Suprapubic skin (tissue), 4 donors: ENCODE data around the gene DAND5. TPM values are rescaled to one million over a fixed set of nuclear protein-coding genes. Genes with fewer than 3 reads are reported as not detected.

Experiments used
- DNase-seq, 2 donors: peaks; one replicate each; pipeline ENCODE4 v3.0.0-alpha.2; 2019; ENCODE audit warnings: low spot score in 2 of 2
- H3K27ac ChIP-seq: fragments of 200-600 bp; sonication (generic); one replicate; pipeline ENCODE4 v1.5.1; 2019
- H3K27me3 ChIP-seq: fragments of 200-600 bp; sonication (generic); one replicate; pipeline ENCODE4 v1.5.1; 2019
- H3K36me3 ChIP-seq: fragments of 200-600 bp; sonication (generic); one replicate; pipeline ENCODE4 v1.5.1; 2019
- H3K4me1 ChIP-seq: fragments of 200-600 bp; sonication (generic); one replicate; pipeline ENCODE4 v1.5.1; 2019
- H3K4me3 ChIP-seq: fragments of 200-600 bp; sonication (generic); one replicate; pipeline ENCODE4 v1.5.1; 2019; ENCODE audit warnings: mild to moderate bottlenecking
- H3K9me3 ChIP-seq: fragments of 200-600 bp; sonication (generic); one replicate; pipeline ENCODE4 v1.5.1; 2019
- CTCF ChIP-seq, 2 donors: fragments of 200-600 bp in 1 of 2; fragments of 450-650 bp in 1 of 2; sonication (generic) in 1 of 2; IDR thresholded peaks; one replicate each; pipeline ENCODE4 v1.5.1; 2016 to 2019; ENCODE audit warnings: antibody characterized with exemption in 2 of 2, mild to moderate bottlenecking in 1 of 2, moderate library complexity in 1 of 2
- EP300 ChIP-seq: sonication (generic); formaldehyde crosslinking; IDR thresholded peaks from one replicate; pipeline ENCODE4 v1.6.1; 2017; ENCODE audit warnings: antibody characterized with exemption
- POLR2A ChIP-seq, 2 donors: fragments of 450-650 bp; IDR thresholded peaks; one replicate each; pipeline ENCODE4 v1.6.1; 2017; ENCODE audit warnings: antibody characterized with exemption in 2 of 2, mild to moderate bottlenecking in 2 of 2, moderate library complexity in 2 of 2
- POLR2AphosphoS5 ChIP-seq, 3 donors: sonication (generic); formaldehyde crosslinking; IDR thresholded peaks; one replicate each; pipeline ENCODE4 v1.6.1; 2017; ENCODE audit warnings: antibody characterized with exemption in 3 of 3
- WGBS: methylation state at CpG from one replicate; pipeline ENCODE4 v1.1.5; 2018; 5-methylcytosine and 5-hydroxymethylcytosine counted together
- total RNA-seq, 4 donors: library from RNA; depleted of rRNA; stranded (reverse); fragments of >200 nt; gene quantifications; one replicate each; pipeline ENCODE4 v1.1.0, GENCODE V29; 2016

DAND5 gene
- total RNA-seq, 4 donors from 2014 or later = not detected

DNA sequence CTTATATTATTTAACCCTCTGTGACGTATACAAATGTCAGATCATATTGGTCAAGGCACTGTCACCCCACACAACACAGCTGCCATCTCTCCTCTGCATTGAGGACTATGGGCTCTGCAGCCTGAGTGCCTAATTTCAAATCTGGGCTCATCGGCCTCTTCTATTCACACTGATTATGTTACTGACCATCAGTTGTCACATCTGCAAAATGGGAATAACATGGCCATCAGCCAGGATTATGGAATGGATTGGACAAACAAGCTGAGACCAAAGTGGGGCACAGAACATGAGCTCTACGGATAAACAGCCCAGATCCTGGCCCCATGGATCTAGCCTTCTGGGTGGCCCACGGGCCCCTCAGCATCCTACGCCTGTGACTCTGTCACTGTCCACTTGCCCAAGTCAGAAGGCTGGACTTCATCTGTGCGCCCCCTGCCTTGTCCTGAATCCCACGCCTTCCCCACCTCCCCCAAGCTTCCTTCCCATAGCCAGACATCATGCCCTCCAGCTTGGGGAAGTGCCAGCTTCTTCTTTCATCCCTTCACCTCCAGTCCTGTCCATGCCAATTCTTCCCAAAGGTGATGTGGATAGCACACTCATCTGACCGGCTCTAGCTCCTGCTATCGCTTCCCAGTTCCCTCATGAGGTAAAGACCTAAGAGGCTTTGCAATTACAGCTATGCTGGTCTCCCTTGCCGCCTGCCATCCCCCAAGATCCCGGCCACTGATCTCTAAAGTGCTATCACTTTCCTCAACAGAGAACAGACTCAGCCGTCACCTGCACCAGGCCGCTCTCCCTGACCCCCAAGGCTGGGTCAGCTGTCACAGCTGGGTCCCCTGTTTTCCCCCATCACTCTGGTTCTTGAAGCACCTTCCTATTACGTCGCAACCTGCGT is 36.7 kb upstream of the DAND5 start:
- no peaks in the 10 kb centered on the region for H3K27me3 ChIP-seq
- H3K27ac ChIP-seq = peak overlapping the region; percentile 77
- H3K36me3 ChIP-seq = peaks cover 30% of the 10 kb centered on the region
- DNase-seq = no peak
- WGBS = 31% methylated on average over 15 of the region's 16 CpGs
- no peak for TF ChIP-seq CTCF (IDR thresholded peaks at IDR 0.05)
- TF ChIP-seq EP300 = no peak
- no peak for TF ChIP-seq POLR2A (IDR thresholded peaks at IDR 0.05)
- no peak for TF ChIP-seq POLR2AphosphoS5 (IDR thresholded peaks at IDR 0.05)
- H3K9me3 ChIP-seq = no peaks in the 10 kb centered on the region
- H3K4me3 ChIP-seq = peak overlapping the region; percentile 84
- H3K4me1 ChIP-seq = peaks cover 25% of the 10 kb centered on the region

DNA sequence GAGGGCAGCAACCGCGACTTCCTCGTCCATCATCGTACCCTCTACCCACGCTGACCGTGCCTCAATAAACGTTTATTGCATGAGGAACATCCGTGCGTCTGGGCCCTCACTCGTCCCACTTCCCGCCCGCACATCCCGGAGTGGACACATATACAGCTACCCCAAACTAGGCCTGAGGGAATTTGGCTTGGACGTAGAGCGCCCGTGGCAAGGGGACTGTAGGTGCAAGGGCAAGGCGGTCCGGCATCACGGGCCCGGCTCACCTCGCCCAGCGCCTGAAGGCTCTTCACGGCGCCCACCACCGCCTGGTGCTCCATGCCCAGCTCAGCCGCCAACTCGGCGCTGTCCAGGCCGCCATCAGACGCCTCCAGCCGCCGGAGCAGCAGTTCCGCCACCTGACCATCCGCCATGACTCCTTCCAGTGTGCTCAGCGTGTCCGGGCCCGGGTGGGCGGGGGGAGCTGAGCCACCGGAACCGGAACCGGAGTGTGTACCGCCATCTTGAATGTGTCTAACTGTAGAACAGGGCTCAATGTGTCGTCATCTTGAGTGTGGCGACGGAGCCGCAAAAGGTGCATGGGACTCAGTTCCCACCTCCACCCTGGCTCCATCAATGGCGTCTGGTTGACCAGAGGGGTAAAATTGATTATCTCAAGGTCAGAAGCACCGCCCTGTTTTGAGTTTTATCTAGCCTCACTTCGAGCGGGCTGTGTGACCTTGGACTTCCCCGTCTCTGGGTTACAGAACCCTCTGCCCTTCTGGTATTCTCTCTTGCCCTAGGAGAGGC is 35.9 kb upstream of the DAND5 start, which contains the start of gene FARSA:
FARSA (minus strand) TSS at position 425 of the 786 bp plus-strand sequence; CDS start at position 410, 15 bp downstream.
- peak; percentile 96 to 97 for DNase-seq
- peaks cover 22% of the 10 kb centered on the region for H3K36me3 ChIP-seq
- peak; percentile 10 to 99 (median 89) for TF ChIP-seq POLR2AphosphoS5 (IDR thresholded peaks at IDR 0.05)
- TF ChIP-seq CTCF (IDR thresholded peaks at IDR 0.05) = no peak
- TF ChIP-seq POLR2A (IDR thresholded peaks at IDR 0.05) = no peak
- no peak for TF ChIP-seq EP300
- peak within 1 kb of the TSS; percentile 77 for H3K27ac ChIP-seq
- peak within 1 kb of the TSS; percentile 84 for H3K4me3 ChIP-seq
- WGBS = 6% methylated on average over 24 of the region's 51 CpGs
- H3K4me1 ChIP-seq = peaks cover 31% of the 10 kb centered on the region
- no peaks in the 10 kb centered on the region for H3K9me3 ChIP-seq
- no peaks in the 10 kb centered on the region for H3K27me3 ChIP-seq

- no peak for TF ChIP-seq CTCF (IDR thresholded peaks at IDR 0.05)
- TF ChIP-seq POLR2AphosphoS5 (IDR thresholded peaks at IDR 0.05) = no peak
- no peak for TF ChIP-seq POLR2A (IDR thresholded peaks at IDR 0.05)
- TF ChIP-seq EP300 = no peak
- peaks cover 43% of the 10 kb centered on the region for H3K4me1 ChIP-seq
- no peaks in the 10 kb centered on the region for H3K9me3 ChIP-seq
- DNase-seq = no peak
- peaks cover 10% of the 10 kb centered on the region for H3K36me3 ChIP-seq
- no peak overlapping the region for H3K27ac ChIP-seq
- 91% methylated on average over 10 of the region's 10 CpGs for WGBS
- no peak overlapping the region for H3K4me3 ChIP-seq
- no peaks in the 10 kb centered on the region for H3K27me3 ChIP-seq
Observed at GRCh38 chr19:12935071-12935470, 34.3 kb upstream of the DAND5 start.

GRCh38 chr19:12936582-12936981 is 32.8 kb upstream of the DAND5 start:
- H3K27ac ChIP-seq = no peak overlapping the region
- WGBS = 61% methylated on average over 7 of the region's 7 CpGs
- TF ChIP-seq POLR2A (IDR thresholded peaks at IDR 0.05) = no peak
- TF ChIP-seq CTCF (IDR thresholded peaks at IDR 0.05) = no peak
- TF ChIP-seq POLR2AphosphoS5 (IDR thresholded peaks at IDR 0.05) = no peak
- no peak for TF ChIP-seq EP300
- no peaks in the 10 kb centered on the region for H3K27me3 ChIP-seq
- no peak for DNase-seq
- peaks cover 19% of the 10 kb centered on the region for H3K36me3 ChIP-seq
- H3K4me1 ChIP-seq = peaks cover 55% of the 10 kb centered on the region
- no peak overlapping the region for H3K4me3 ChIP-seq
- no peaks in the 10 kb centered on the region for H3K9me3 ChIP-seq
